Neural cell (in vitro differentiated cells): Measurements from ENCODE around the gene PALB2.

Source experiments
- EP300 ChIP-seq: fragments of 450-650 bp; conservative IDR thresholded peaks from 2 replicates; pipeline ENCODE4 v1.6.1; 2014; ENCODE audit warnings: antibody characterized with exemption, mild to moderate bottlenecking, moderate library complexity; ENCODE audit not compliant: poor library complexity, severe bottlenecking
- EZH2 ChIP-seq: fragments of 200-600, 300-800 bp; shearing (Covaris generic), sonication (generic); IDR thresholded peaks from 2 replicates; pipeline ENCODE4 v1.6.1; 2014; ENCODE audit warnings: antibody characterized with exemption, low read length, borderline replicate concordance, mild to moderate bottlenecking; ENCODE audit not compliant: insufficient read depth, poor library complexity, severe bottlenecking
- MXI1 ChIP-seq: fragments of 450-650 bp; conservative IDR thresholded peaks from 2 replicates; pipeline ENCODE4 v1.6.1; 2014; ENCODE audit warnings: antibody characterized with exemption, mild to moderate bottlenecking; ENCODE audit not compliant: poor library complexity, severe bottlenecking
- POLR2AphosphoS5 ChIP-seq: IDR thresholded peaks from 2 replicates; pipeline ENCODE4 v1.6.1; 2012
- RAD21 ChIP-seq: fragments of 450-650 bp; conservative IDR thresholded peaks from 2 replicates; pipeline ENCODE4 v1.6.1; 2014; ENCODE audit warnings: antibody characterized with exemption, mild to moderate bottlenecking, moderate library complexity
- SMC3 ChIP-seq: fragments of 450-650 bp; conservative IDR thresholded peaks from 2 replicates; pipeline ENCODE4 v1.6.1; 2014; ENCODE audit warnings: antibody characterized with exemption, mild to moderate bottlenecking, moderate library complexity; ENCODE audit not compliant: poor library complexity
- TAF1 ChIP-seq: IDR thresholded peaks from 2 replicates; pipeline ENCODE4 v1.6.1; 2012; ENCODE audit warnings: low read depth
- TF ChIP-seq, protein P1 (sequence below): fragments of 450-650 bp; IDR thresholded peaks from 2 replicates; pipeline ENCODE4 v1.5.1; 2014; ENCODE audit warnings: antibody characterized with exemption, mild to moderate bottlenecking, moderate library complexity; ENCODE audit not compliant: poor library complexity, severe bottlenecking
- TF ChIP-seq, protein P2 (sequence below): IDR thresholded peaks from 2 replicates; pipeline ENCODE4 v1.6.1; 2012; ENCODE audit warnings: borderline replicate concordance

DNA sequence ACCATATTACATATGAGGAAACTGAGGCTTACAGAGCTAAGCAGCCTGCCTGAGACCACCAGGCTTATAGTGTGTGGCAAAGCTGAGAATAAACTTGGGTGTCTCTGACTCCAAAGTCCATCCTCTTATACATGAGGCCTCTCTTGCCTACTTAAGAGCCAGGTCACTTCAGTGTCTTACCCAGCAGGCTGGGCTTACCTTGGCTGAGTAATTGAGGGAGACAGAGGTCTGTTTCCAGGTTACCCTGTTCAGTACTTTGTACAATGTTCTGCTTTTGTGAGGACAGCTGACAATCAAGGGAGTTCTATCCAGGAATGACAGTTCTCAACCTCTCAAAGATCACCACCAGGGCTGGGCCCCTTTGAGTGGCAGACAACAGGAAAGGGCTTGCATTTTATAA, 59.3 kb downstream of the PALB2 start:
- TF ChIP-seq, protein P1, sequence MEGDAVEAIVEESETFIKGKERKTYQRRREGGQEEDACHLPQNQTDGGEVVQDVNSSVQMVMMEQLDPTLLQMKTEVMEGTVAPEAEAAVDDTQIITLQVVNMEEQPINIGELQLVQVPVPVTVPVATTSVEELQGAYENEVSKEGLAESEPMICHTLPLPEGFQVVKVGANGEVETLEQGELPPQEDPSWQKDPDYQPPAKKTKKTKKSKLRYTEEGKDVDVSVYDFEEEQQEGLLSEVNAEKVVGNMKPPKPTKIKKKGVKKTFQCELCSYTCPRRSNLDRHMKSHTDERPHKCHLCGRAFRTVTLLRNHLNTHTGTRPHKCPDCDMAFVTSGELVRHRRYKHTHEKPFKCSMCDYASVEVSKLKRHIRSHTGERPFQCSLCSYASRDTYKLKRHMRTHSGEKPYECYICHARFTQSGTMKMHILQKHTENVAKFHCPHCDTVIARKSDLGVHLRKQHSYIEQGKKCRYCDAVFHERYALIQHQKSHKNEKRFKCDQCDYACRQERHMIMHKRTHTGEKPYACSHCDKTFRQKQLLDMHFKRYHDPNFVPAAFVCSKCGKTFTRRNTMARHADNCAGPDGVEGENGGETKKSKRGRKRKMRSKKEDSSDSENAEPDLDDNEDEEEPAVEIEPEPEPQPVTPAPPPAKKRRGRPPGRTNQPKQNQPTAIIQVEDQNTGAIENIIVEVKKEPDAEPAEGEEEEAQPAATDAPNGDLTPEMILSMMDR = no peak
- TF ChIP-seq, protein P2, sequence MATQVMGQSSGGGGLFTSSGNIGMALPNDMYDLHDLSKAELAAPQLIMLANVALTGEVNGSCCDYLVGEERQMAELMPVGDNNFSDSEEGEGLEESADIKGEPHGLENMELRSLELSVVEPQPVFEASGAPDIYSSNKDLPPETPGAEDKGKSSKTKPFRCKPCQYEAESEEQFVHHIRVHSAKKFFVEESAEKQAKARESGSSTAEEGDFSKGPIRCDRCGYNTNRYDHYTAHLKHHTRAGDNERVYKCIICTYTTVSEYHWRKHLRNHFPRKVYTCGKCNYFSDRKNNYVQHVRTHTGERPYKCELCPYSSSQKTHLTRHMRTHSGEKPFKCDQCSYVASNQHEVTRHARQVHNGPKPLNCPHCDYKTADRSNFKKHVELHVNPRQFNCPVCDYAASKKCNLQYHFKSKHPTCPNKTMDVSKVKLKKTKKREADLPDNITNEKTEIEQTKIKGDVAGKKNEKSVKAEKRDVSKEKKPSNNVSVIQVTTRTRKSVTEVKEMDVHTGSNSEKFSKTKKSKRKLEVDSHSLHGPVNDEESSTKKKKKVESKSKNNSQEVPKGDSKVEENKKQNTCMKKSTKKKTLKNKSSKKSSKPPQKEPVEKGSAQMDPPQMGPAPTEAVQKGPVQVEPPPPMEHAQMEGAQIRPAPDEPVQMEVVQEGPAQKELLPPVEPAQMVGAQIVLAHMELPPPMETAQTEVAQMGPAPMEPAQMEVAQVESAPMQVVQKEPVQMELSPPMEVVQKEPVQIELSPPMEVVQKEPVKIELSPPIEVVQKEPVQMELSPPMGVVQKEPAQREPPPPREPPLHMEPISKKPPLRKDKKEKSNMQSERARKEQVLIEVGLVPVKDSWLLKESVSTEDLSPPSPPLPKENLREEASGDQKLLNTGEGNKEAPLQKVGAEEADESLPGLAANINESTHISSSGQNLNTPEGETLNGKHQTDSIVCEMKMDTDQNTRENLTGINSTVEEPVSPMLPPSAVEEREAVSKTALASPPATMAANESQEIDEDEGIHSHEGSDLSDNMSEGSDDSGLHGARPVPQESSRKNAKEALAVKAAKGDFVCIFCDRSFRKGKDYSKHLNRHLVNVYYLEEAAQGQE = no peak
- TF ChIP-seq RAD21 (no peak), POLR2AphosphoS5 (no peak), EP300 (no peak), MXI1 (no peak), EZH2 (no peak), SMC3 (no peak), TAF1 (no peak)
